Effector memory CD4-positive, alpha-beta T cell (primary cell): Measurements from ENCODE around the gene TRAK1.
"Not testable (repeated sequence)": the region's sequence is repeated elsewhere in the genome, so short reads cannot be mapped to it uniquely, and the experiment has no call there.

Experiments used
- DNase-seq, 3 donors: peaks; one replicate each; pipeline ENCODE4 v3.0.0-alpha.2; 2020
- H3K27ac ChIP-seq: 2 replicates; pipeline ENCODE4 v1.7.0; 2013; ENCODE audit warnings: mild to moderate bottlenecking, low read length, moderate library complexity; ENCODE audit not compliant: insufficient read depth, poor library complexity, severe bottlenecking
- H3K27me3 ChIP-seq: replicated peaks from 2 replicates; pipeline ENCODE4 v1.7.0; 2013; ENCODE audit warnings: mild to moderate bottlenecking, low read length; ENCODE audit not compliant: insufficient read depth, control insufficient read depth, poor library complexity, severe bottlenecking
- H3K36me3 ChIP-seq: 2 replicates; pipeline ENCODE4 v1.7.0; 2013; ENCODE audit warnings: mild to moderate bottlenecking, low read length, moderate library complexity; ENCODE audit not compliant: control insufficient read depth, insufficient read depth
- H3K4me1 ChIP-seq: 2 replicates; pipeline ENCODE4 v1.7.0; 2013; ENCODE audit warnings: low read length, mild to moderate bottlenecking; ENCODE audit not compliant: control insufficient read depth, insufficient read depth, poor library complexity, severe bottlenecking
- H3K4me3 ChIP-seq: 2 replicates; pipeline ENCODE4 v1.7.0; 2013; ENCODE audit warnings: low read length, low read depth, mild to moderate bottlenecking; ENCODE audit not compliant: insufficient read depth, poor library complexity, severe bottlenecking
- H3K9me3 ChIP-seq: 2 replicates; pipeline ENCODE4 v1.7.0; 2013; ENCODE audit warnings: mild to moderate bottlenecking, low read length, moderate library complexity; ENCODE audit not compliant: control insufficient read depth
- total RNA-seq, 3 donors: gene quantifications; one replicate each; lab custom pipeline; 2026; lab: John Stamatoyannopoulos, UW

The TRAK1 gene, protein sequence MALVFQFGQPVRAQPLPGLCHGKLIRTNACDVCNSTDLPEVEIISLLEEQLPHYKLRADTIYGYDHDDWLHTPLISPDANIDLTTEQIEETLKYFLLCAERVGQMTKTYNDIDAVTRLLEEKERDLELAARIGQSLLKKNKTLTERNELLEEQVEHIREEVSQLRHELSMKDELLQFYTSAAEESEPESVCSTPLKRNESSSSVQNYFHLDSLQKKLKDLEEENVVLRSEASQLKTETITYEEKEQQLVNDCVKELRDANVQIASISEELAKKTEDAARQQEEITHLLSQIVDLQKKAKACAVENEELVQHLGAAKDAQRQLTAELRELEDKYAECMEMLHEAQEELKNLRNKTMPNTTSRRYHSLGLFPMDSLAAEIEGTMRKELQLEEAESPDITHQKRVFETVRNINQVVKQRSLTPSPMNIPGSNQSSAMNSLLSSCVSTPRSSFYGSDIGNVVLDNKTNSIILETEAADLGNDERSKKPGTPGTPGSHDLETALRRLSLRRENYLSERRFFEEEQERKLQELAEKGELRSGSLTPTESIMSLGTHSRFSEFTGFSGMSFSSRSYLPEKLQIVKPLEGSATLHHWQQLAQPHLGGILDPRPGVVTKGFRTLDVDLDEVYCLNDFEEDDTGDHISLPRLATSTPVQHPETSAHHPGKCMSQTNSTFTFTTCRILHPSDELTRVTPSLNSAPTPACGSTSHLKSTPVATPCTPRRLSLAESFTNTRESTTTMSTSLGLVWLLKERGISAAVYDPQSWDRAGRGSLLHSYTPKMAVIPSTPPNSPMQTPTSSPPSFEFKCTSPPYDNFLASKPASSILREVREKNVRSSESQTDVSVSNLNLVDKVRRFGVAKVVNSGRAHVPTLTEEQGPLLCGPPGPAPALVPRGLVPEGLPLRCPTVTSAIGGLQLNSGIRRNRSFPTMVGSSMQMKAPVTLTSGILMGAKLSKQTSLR
- 46.3 to 59.8 (median 48.8) reads per million in 3 donors for total RNA-seq

DNA sequence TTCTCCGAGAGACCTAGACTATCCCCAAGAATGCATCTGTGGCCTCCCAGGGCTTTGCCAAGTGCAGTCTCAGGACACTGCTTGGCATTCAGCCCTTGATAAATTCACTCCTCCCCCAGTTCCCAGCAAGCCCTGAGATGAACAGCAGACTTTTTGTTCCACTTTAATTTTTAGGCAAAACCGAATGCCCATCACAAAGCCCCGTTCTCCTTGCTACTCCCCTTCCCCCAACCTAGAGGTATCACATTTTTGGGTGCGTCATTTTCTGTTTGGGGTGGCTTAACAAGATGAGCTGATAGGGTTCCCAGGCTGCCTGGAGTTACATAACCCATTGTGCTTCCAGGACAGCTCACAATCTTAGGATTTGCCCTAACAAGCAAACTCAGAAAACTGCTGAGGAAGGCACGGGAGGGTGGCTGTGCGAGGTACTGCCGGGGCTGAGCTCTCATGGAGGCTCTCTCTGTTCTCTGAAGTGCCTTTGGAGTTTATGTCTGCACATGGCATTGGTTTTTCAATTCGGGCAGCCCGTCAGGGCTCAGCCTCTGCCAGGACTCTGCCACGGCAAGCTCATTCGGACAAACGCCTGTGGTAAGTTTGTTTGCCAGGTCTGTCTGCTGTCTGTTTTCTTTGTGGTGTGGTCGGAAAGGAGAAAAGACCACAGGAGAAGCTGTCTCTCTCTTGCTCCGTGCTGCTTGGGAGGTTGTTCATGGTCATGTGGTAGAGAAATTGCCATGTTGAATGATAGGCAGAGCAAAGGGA is at the start of gene TRAK1:
Gene TRAK1 (plus strand): TSS at position 385 of the 759 bp plus-strand sequence. CDS start 113 bp downstream, at position 498.
- Histone ChIP-seq H3K9me3 (no peaks in the 10 kb centered on the region), H3K27ac (no peak within 1 kb of the TSS), H3K4me1 (no peaks in the 10 kb centered on the region), H3K36me3 (peaks cover 7% of the 10 kb centered on the region), H3K4me3 (no peak within 1 kb of the TSS), H3K27me3 (no peaks in the 10 kb centered on the region)
- no peak for DNase-seq

DNA sequence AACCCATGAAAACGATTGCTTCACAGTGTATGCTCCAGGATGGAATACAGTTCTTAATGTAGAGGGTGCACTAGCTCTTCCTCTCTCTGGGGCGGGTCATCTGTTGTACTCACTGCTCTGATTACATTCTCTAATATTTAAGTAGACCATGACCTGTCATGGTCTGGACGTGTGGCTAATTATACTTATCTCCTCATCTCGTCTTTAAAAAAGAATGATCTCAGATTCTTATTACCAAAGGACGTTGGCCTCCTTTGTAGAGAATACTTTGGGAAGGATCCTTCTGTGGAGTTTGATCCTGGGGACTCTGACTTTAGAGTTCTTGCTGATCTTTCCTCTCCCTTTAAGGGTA is 48.4 kb upstream of the TRAK1 start:
- no peaks in the 10 kb centered on the region for H3K27me3 ChIP-seq
- no peaks in the 10 kb centered on the region for H3K9me3 ChIP-seq
- H3K36me3 ChIP-seq, result no peaks in the 10 kb centered on the region
- DNase-seq, result no peak
- no peaks in the 10 kb centered on the region for H3K4me1 ChIP-seq
- H3K4me3 ChIP-seq, result no peak overlapping the region
- no peak overlapping the region for H3K27ac ChIP-seq

DNA sequence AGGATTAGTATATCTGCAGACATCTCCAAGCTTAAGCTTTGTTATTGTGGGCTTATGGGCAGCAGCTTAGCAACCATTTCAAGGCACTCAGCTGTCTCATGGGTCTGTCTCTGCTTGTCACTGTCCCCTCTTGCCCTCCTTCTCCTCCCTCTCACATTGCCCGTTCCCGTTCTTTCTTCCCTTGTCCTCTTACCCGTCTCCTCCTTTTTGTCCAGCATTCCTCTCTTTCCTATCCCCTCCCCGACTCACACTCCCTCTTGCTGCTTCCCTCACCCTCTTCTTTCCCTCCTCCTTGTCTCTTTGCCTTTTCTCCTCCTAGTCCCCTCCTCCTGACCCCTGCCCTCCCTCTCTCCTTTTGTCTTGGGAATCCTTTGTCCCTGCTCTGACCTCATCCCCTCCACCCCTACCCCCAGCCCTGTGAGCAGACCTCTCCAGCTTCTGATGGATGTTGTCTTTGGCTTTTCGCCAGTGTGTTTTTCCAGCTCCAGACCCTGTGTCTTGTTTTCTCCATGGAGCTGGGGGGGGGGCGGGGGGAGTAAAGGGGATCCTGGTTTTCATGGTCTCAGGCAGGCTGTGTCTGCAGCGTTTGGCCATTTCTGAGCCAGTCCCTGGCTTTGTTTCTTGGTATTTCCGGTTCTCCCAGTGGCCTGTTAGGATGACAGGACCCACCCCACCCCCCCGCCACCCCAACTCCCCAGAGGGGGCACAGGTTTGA is 47.9 kb upstream of the TRAK1 start:
- H3K4me1 ChIP-seq, result no peaks in the 10 kb centered on the region
- no peaks in the 10 kb centered on the region for H3K27me3 ChIP-seq
- no peak overlapping the region for H3K27ac ChIP-seq
- DNase-seq, result no peak
- H3K4me3 ChIP-seq, result no peak overlapping the region
- H3K36me3 ChIP-seq, result no peaks in the 10 kb centered on the region
- H3K9me3 ChIP-seq, result no peaks in the 10 kb centered on the region

DNA sequence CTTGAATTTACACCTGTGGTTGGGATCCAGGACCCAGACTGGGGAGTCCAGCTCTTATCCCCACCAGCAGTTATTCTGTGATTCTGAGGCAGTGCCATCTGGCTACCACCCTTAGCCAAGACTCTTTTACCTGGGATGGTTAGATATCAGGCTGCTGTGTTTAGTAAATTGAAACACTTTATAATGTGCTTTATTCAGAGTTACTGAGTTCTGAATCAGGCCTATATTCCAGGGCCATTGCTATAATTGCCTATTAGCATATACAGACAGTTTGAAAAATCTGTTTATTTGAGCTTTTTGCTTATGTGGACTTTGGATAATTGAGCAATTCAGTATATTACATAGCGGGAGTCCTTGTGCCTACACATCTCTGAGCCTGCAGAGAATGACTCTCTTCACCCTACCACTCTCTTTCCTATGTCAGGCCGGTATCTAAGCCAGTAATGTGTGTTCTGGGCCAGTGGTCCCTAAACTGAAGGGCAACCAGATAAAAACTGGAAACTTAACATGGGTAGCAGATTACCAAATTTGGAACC is 45.4 kb upstream of the TRAK1 start:
- no peaks in the 10 kb centered on the region for H3K36me3 ChIP-seq
- no peaks in the 10 kb centered on the region for H3K4me1 ChIP-seq
- no peak overlapping the region for H3K27ac ChIP-seq
- no peaks in the 10 kb centered on the region for H3K9me3 ChIP-seq
- H3K4me3 ChIP-seq, result no peak overlapping the region
- H3K27me3 ChIP-seq, result no peaks in the 10 kb centered on the region
- DNase-seq, result no peak

DNA sequence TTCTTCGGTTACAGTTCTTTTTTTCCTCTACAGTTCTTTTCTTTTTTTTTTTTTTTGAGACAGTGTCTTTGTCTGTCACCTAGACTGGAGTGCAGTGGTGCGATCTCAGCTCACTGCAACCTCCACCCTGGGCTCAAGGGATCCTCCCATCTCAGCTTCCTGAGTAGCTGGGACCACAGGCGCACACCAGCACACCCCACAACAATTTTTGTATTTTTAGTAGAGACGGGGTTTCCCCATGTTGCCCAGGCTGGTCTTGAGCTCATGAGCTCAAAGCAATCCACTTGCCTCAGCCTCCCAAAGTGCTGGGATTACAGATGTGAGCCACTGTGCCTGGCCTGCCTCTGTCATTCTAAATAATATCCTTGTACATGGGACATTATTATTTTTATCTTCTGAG is 42.6 kb upstream of the TRAK1 start:
- H3K4me1 ChIP-seq, H3K36me3 ChIP-seq, DNase-seq, H3K9me3 ChIP-seq, H3K4me3 ChIP-seq, H3K27ac ChIP-seq, H3K27me3 ChIP-seq: not testable (repeated sequence)

DNA sequence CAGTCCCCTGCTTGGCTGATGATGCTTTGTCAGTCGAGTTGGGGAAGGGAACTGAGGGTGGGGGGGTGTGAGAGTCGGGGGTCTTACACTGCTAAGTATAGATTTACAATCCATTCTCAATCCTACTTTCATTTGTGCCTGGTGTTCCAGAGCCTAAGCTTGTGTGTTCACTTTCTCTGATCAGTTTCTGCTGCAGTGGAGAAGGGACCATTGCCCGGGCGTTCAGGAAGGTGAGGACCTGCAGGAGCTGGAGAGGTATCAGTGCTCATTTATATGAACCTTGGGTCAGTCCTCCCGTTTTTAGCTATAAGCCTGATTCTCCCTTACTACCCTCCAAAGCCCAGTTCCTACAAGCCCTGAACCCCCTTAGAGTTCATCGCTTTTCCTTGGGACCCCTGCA is 41.0 kb upstream of the TRAK1 start:
- no peak overlapping the region for H3K4me3 ChIP-seq
- no peaks in the 10 kb centered on the region for H3K36me3 ChIP-seq
- no peak for DNase-seq
- no peak overlapping the region for H3K27ac ChIP-seq
- H3K9me3 ChIP-seq, result no peaks in the 10 kb centered on the region
- H3K4me1 ChIP-seq, result no peaks in the 10 kb centered on the region
- H3K27me3 ChIP-seq, result no peaks in the 10 kb centered on the region

DNA sequence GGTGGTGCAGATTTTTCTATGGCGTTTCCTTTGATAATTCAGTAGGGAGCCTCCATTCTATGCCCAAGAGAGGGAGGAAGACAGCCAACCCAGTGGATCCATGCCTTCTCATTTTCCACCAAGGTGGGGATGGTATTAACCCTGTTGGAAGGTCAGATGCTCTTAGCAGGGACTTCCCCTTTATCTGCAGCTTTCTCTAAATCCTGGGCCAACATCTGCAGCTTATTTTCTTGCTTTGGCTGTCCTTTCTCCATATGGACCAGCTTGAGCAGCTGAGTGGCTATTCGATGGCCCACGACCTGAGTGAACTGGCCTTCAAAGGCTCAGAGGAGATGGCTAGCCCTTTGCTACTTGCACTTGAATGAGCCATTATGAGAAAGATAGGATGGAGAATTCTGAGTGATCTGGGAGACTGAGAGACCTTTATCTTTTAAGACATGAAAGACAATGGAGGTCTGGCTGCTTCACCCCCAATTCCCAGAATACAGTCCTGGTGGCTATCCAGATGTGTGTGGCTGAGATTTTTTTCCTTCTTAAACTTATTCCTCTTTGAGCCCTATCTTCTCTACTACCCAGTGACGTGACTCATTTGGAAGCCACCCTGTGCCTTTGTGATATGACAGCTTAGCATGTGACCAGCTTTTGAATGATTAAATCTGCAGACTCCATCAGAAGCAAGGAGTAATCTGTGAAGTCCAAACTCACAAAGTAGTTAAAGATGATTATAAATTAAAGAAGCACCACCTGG is 39.6 kb upstream of the TRAK1 start:
- no peaks in the 10 kb centered on the region for H3K36me3 ChIP-seq
- no peaks in the 10 kb centered on the region for H3K9me3 ChIP-seq
- no peak overlapping the region for H3K27ac ChIP-seq
- no peaks in the 10 kb centered on the region for H3K27me3 ChIP-seq
- DNase-seq, result no peak
- no peaks in the 10 kb centered on the region for H3K4me1 ChIP-seq
- H3K4me3 ChIP-seq, result no peak overlapping the region

DNA sequence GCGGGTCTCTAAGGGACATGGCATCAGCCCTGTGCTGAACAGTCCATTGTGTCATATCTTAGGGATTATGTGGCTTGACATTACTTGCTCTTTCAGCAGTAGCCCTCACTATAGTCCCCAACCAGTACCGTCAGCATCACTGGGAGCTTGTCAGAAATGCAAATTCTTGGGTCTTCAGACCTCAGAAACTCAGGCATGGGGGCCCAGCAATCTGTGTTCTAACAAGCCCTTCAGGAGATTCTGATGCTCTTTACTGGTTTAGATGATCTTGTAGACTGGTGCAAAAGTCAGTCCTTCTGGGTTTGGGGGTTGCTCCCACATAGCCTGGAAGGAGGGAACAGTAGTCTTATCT is 39.0 kb upstream of the TRAK1 start:
- Histone ChIP-seq H3K9me3 (no peaks in the 10 kb centered on the region), H3K4me3 (no peak overlapping the region), H3K36me3 (no peaks in the 10 kb centered on the region), H3K4me1 (no peaks in the 10 kb centered on the region), H3K27me3 (no peaks in the 10 kb centered on the region), H3K27ac (no peak overlapping the region)
- DNase-seq, result no peak
